Endodermal cell (in vitro differentiated cells): ENCODE results near the gene AXDND1. TPM values are rescaled to one million over a fixed set of nuclear protein-coding genes. Genes with fewer than 3 reads are reported as not detected.
"Not testable (repeated sequence)": the region's sequence is repeated elsewhere in the genome, so short reads cannot be mapped to it uniquely, and the experiment has no call there.

ENCODE experiments used
- DNase-seq: peaks from one replicate; pipeline ENCODE4 v3.0.0-alpha.2; 2017
- H3K27ac ChIP-seq: 2 replicates; pipeline ENCODE4 v1.5.1; 2013; ENCODE audit warnings: mild to moderate bottlenecking, low read depth, low read length, moderate library complexity
- H3K27me3 ChIP-seq: 2 replicates; pipeline ENCODE4 v1.6.1; 2013; ENCODE audit warnings: mild to moderate bottlenecking, low read length, moderate library complexity; ENCODE audit not compliant: insufficient read depth, control insufficient read depth, poor library complexity, severe bottlenecking
- H3K36me3 ChIP-seq: 2 replicates; pipeline ENCODE4 v1.7.0; 2013; ENCODE audit warnings: mild to moderate bottlenecking, low read length, moderate library complexity; ENCODE audit not compliant: control insufficient read depth, insufficient read depth
- H3K4me1 ChIP-seq: one replicate; pipeline ENCODE4 v1.7.0; 2013; ENCODE audit warnings: low read length; ENCODE audit not compliant: control insufficient read depth, insufficient read depth
- H3K4me3 ChIP-seq: 2 replicates; pipeline ENCODE4 v1.5.1; 2013; ENCODE audit warnings: mild to moderate bottlenecking, low read length, moderate library complexity
- H3K9ac ChIP-seq: 2 replicates; pipeline ENCODE4 v1.6.1; 2013; ENCODE audit warnings: mild to moderate bottlenecking, low read length, moderate library complexity; ENCODE audit not compliant: poor library complexity, severe bottlenecking; ENCODE audit errors: extremely low read depth
- H3K9me3 ChIP-seq: 2 replicates; pipeline ENCODE4 v1.6.1; 2013; ENCODE audit warnings: mild to moderate bottlenecking, low read length, moderate library complexity; ENCODE audit not compliant: control insufficient read depth
- H3K27ac Mint-ChIP-seq: 2 replicates; pipeline ENCODE4 v1.8.0; 2020; ENCODE audit warnings: mixed read lengths
- H3K27me3 Mint-ChIP-seq: 2 replicates; pipeline ENCODE4 v1.8.0; 2021; ENCODE audit warnings: mild to moderate bottlenecking, mixed read lengths; ENCODE audit not compliant: insufficient read depth
- H3K36me3 Mint-ChIP-seq: 2 replicates; pipeline ENCODE4 v1.8.0; 2020; ENCODE audit warnings: low read depth, mixed read lengths
- H3K4me1 Mint-ChIP-seq: 2 replicates; pipeline ENCODE4 v1.8.0; 2020; ENCODE audit warnings: mixed read lengths
- H3K4me3 Mint-ChIP-seq: 2 replicates; pipeline ENCODE4 v1.8.0; 2020; ENCODE audit warnings: mild to moderate bottlenecking, moderate library complexity, mixed read lengths
- H3K9me3 Mint-ChIP-seq: 2 replicates; pipeline ENCODE4 v1.8.0; 2020; ENCODE audit warnings: mild to moderate bottlenecking, mixed read lengths
- CTCF ChIP-seq: fragments of 200-600 bp; sonication (generic); conservative IDR thresholded peaks from 2 replicates; pipeline ENCODE4 v1.5.0; 2021; ENCODE audit warnings: antibody characterized with exemption, mild to moderate bottlenecking
- WGBS, 2 experiments: methylation state at CpG; one replicate each; pipeline versions ENCODE4 v1.1.5 to v1.1.7; 2013; ENCODE audit warnings: missing lambda C conversion rate in 2 of 2, mixed read lengths in 1 of 2; ENCODE audit not compliant: insufficient coverage in 1 of 2, insufficient read length in 1 of 2; 5-methylcytosine and 5-hydroxymethylcytosine counted together
- total RNA-seq, 2 donors: library from RNA; stranded (reverse); fragmentation: NEBNext Ultra II Directional in 1 of 2; extraction: Animal tissue kit (Norgen Biotek cat#: 25700) in 1 of 2; gene quantifications; 2 replicates in 1 of 2; 3 replicates in 1 of 2; pipeline ENCODE4 v1.2.1, GENCODE V29; 2021

The AXDND1 gene
- total RNA-seq, 2 donors from 2014 or later = 0.69 to 1.3 TPM

GRCh38 chr1:179447489-179447888, 81.7 kb downstream of the AXDND1 start:
- Histone ChIP-seq H3K27ac (no peak overlapping the region), H3K27me3 (no peaks in the 10 kb centered on the region), H3K4me1 (no peaks in the 10 kb centered on the region), H3K9ac (no peak overlapping the region), H3K36me3 (no peaks in the 10 kb centered on the region), H3K9me3 (peaks cover 20% of the 10 kb centered on the region), H3K4me3 (no peak overlapping the region)
- no peaks in the 10 kb centered on the region for H3K4me1 Mint-ChIP-seq
- H3K9me3 Mint-ChIP-seq = peaks cover 26% of the 10 kb centered on the region
- H3K27ac Mint-ChIP-seq = no peak overlapping the region
- 90 to 93% methylated on average over 3 of the region's 3 CpGs for WGBS, 2 experiments
- no peak overlapping the region for H3K4me3 Mint-ChIP-seq
- DNase-seq = peak; percentile 77
- peak; percentile 71 for TF ChIP-seq CTCF
- H3K36me3 Mint-ChIP-seq = peaks cover 6% of the 10 kb centered on the region
- H3K27me3 Mint-ChIP-seq = no peaks in the 10 kb centered on the region

GRCh38 chr1:179448437-179449149, 82.8 kb downstream of the AXDND1 start:
- Histone ChIP-seq H3K27me3 (no peaks in the 10 kb centered on the region), H3K27ac (no peak overlapping the region), H3K4me3 (no peak overlapping the region), H3K9ac (no peak overlapping the region), H3K4me1 (no peaks in the 10 kb centered on the region), H3K9me3 (peaks cover 8% of the 10 kb centered on the region), H3K36me3 (no peaks in the 10 kb centered on the region)
- TF ChIP-seq CTCF = no peak
- Mint-ChIP-seq H3K27me3 (no peaks in the 10 kb centered on the region), H3K9me3 (peaks cover 26% of the 10 kb centered on the region), H3K36me3 (peaks cover 3% of the 10 kb centered on the region), H3K27ac (no peak overlapping the region), H3K4me3 (no peak overlapping the region), H3K4me1 (no peaks in the 10 kb centered on the region)
- DNase-seq = no peak
- 93 to 96% methylated on average over 12 to 14 of the region's 14 CpGs for WGBS, 2 experiments

- H3K4me1 ChIP-seq, H3K4me3 Mint-ChIP-seq, H3K27me3 Mint-ChIP-seq, H3K27me3 ChIP-seq, DNase-seq, H3K9me3 ChIP-seq, H3K36me3 ChIP-seq, H3K4me3 ChIP-seq, H3K9ac ChIP-seq, H3K4me1 Mint-ChIP-seq, H3K36me3 Mint-ChIP-seq, H3K27ac Mint-ChIP-seq, H3K27ac ChIP-seq: not testable (repeated sequence)
- peaks cover 14% of the 10 kb centered on the region for H3K9me3 Mint-ChIP-seq
- WGBS, 2 experiments = 90 to 100% methylated on average over 1 of the region's 2 CpGs
Measured at GRCh38 chr1:179459606-179460206, 93.9 kb downstream of the AXDND1 start.

- not testable (repeated sequence) for H3K27me3 Mint-ChIP-seq, H3K4me1 ChIP-seq, H3K27ac ChIP-seq, H3K36me3 Mint-ChIP-seq, H3K4me3 ChIP-seq, H3K27ac Mint-ChIP-seq, H3K27me3 ChIP-seq, DNase-seq, H3K4me1 Mint-ChIP-seq, H3K4me3 Mint-ChIP-seq, H3K36me3 ChIP-seq, H3K9ac ChIP-seq
- peaks cover 46% of the 10 kb centered on the region for H3K9me3 Mint-ChIP-seq
- WGBS, 2 experiments = 91 to 93% methylated on average over 6 to 11 of the region's 11 CpGs
- H3K9me3 ChIP-seq = peaks cover 18% of the 10 kb centered on the region
Measured at GRCh38 chr1:179465661-179466060, 99.9 kb downstream of the AXDND1 start.
